ENCODE results near the gene KDELR1.
"Not testable (repeated sequence)": the region's sequence is repeated elsewhere in the genome, so short reads cannot be mapped to it uniquely, and the experiment has no call there.

Gene KDELR1

GRCh38 chr19:48397263-48398101 lies 6.1 kb upstream of the KDELR1 start:
- FAIRE-seq (no peak), DNase-seq (ENCODE audit: low spot score) (no peak)

- no peak for FAIRE-seq
- DNase-seq (ENCODE audit: low spot score) = no peak
Measured at GRCh38 chr19:48396824-48397176, 5.4 kb upstream of the KDELR1 start.

GRCh38 chr19:48396016-48396823 lies 4.9 kb upstream of the KDELR1 start:
- FAIRE-seq = no peak
- no peak for DNase-seq (ENCODE audit: low spot score)

GRCh38 chr19:48395499-48395898 lies 4.1 kb upstream of the KDELR1 start:
- FAIRE-seq (no peak), DNase-seq (ENCODE audit: low spot score) (no peak)

- DNase-seq (ENCODE audit: low spot score) (no peak), FAIRE-seq (no peak)
Measured at GRCh38 chr19:48395170-48395455, 3.8 kb upstream of the KDELR1 start.

GRCh38 chr19:48394331-48395169 lies 3.2 kb upstream of the KDELR1 start:
- DNase-seq (ENCODE audit: low spot score) = no peak
- no peak for FAIRE-seq

GRCh38 chr19:48393559-48394330 lies 2.4 kb upstream of the KDELR1 start, which contains the start of gene GRIN2D:
Gene GRIN2D, plus strand, starts transcription at chr19:48393668. Its CDS starts 4,725 bp downstream, at chr19:48398393.
- DNase-seq (ENCODE audit: low spot score) (no peak), FAIRE-seq (no peak)

GRCh38 chr19:48392860-48393558 lies 1.7 kb upstream of the KDELR1 start:
- FAIRE-seq (no peak), DNase-seq (ENCODE audit: low spot score) (no peak)

GRCh38 chr19:48392006-48392344 lies 624 bp upstream of the KDELR1 start:
- not testable (repeated sequence) for DNase-seq (ENCODE audit: low spot score); FAIRE-seq

- DNase-seq (ENCODE audit: low spot score) (peak; percentile 70), FAIRE-seq (peak; percentile 9)
Measured at GRCh38 chr19:48390188-48391099, 907 bp downstream of the KDELR1 start.

- FAIRE-seq = no peak
- DNase-seq (ENCODE audit: low spot score) = no peak
Measured at GRCh38 chr19:48386981-48387380, 4.4 kb downstream of the KDELR1 start.

- DNase-seq (ENCODE audit: low spot score) (no peak), FAIRE-seq (no peak)
Measured at GRCh38 chr19:48385461-48386087, 5.8 kb downstream of the KDELR1 start.

GRCh38 chr19:48382286-48382685 lies 9.1 kb downstream of the KDELR1 start:
- FAIRE-seq (no peak), DNase-seq (ENCODE audit: low spot score) (no peak)

- FAIRE-seq (no peak), DNase-seq (ENCODE audit: low spot score) (no peak)
Measured at GRCh38 chr19:48381178-48381950, 10.0 kb downstream of the KDELR1 start.

GRCh38 chr19:48379058-48379457 lies 12.3 kb downstream of the KDELR1 start:
- DNase-seq (ENCODE audit: low spot score) (no peak), FAIRE-seq (no peak)

GRCh38 chr19:48378194-48378570 lies 13.2 kb downstream of the KDELR1 start:
- DNase-seq (ENCODE audit: low spot score) = no peak
- no peak for FAIRE-seq

GRCh38 chr19:48373567-48373966 lies 17.8 kb downstream of the KDELR1 start:
- DNase-seq (ENCODE audit: low spot score) = no peak
- no peak for FAIRE-seq

- peak; percentile 32 for DNase-seq (ENCODE audit: low spot score)
- FAIRE-seq = no peak
Measured at GRCh38 chr19:48372904-48373303, 18.4 kb downstream of the KDELR1 start.
